ENCODE data around the gene TRIM45.
"Not testable (repeated sequence)": the region's sequence is repeated elsewhere in the genome, so short reads cannot be mapped to it uniquely, and the experiment has no call there.

Gene TRIM45

DNA sequence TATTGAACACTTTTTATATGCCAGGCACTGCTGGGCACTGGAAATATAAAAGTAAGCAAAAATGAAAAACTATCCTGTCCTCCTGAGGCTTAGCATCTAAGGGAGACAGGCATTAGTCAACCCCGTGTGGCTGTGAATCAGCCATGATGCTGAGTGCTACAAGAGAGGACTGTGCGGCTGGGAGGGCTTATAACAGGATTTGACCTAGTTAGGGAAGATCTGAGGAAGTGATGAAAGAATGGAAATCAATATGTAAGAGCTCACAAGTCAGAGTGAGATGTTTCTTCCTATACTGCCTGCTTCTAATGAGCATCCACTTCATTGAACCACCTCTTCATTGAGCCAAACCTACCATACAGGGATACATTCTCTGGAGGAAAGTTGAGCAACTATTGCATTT, 15.1 kb downstream of the TRIM45 start:
- H2AFZ ChIP-seq (ENCODE audit: low read depth) = no peak overlapping the region
- no peaks in the 10 kb centered on the region for H3K4me1 ChIP-seq (ENCODE audit: low read depth, poor library complexity, severe bottlenecking)
- no peaks in the 10 kb centered on the region for H4K20me1 ChIP-seq (ENCODE audit: insufficient read depth)
- H3K4me2 ChIP-seq = no peak overlapping the region
- TF ChIP-seq CTCF (conservative IDR thresholded peaks at IDR 0.05; ENCODE audit: low read depth, low read length) = no peak
- no peaks in the 10 kb centered on the region for H3K36me3 ChIP-seq (ENCODE audit: insufficient read depth)
- no peak overlapping the region for H3K27ac ChIP-seq
- H3K79me2 ChIP-seq (ENCODE audit: insufficient read depth, low read depth) = no peaks in the 10 kb centered on the region
- H3K4me3 ChIP-seq (IDR thresholded peaks at IDR 0.05; ENCODE audit: insufficient read depth, low read depth, low read length) = no peak overlapping the region
- no peaks in the 10 kb centered on the region for H3K27me3 ChIP-seq (ENCODE audit: insufficient read depth, low read depth)
- no peak overlapping the region for H3K9ac ChIP-seq

DNA sequence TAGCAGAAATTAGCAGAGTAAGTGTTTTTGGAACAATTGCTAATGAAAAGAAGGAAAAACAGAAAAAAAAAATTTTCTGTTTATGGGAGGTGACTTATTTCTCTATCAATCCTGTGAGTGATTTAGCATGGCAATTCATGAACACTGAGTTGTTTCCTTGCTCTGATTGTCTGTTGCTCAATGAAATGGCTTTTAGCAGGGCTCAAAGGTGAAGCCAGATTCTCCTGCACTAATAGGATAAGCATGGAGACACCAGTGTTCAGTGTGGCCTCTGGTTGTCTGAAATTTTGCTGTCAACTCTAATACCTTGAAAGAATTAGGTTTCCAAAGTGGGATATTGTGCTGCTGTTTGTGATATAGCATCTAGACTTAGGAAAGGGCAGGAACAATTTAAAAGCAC, 15.8 kb downstream of the TRIM45 start:
- Histone ChIP-seq H3K27me3 (ENCODE audit: insufficient read depth, low read depth) (no peaks in the 10 kb centered on the region), H3K4me1 (ENCODE audit: low read depth, poor library complexity, severe bottlenecking) (no peaks in the 10 kb centered on the region), H2AFZ (ENCODE audit: low read depth) (no peak overlapping the region), H3K4me3 (IDR thresholded peaks at IDR 0.05; ENCODE audit: insufficient read depth, low read depth, low read length) (no peak overlapping the region), H3K4me2 (no peak overlapping the region), H3K36me3 (ENCODE audit: insufficient read depth) (no peaks in the 10 kb centered on the region), H3K27ac (no peak overlapping the region), H4K20me1 (ENCODE audit: insufficient read depth) (no peaks in the 10 kb centered on the region), H3K79me2 (ENCODE audit: insufficient read depth, low read depth) (no peaks in the 10 kb centered on the region), H3K9ac (no peak overlapping the region)
- no peak for TF ChIP-seq CTCF (conservative IDR thresholded peaks at IDR 0.05; ENCODE audit: low read depth, low read length)

GRCh38 chr1:117104986-117105385, 16.6 kb downstream of the TRIM45 start:
- Histone ChIP-seq H3K27ac (no peak overlapping the region), H3K4me1 (ENCODE audit: low read depth, poor library complexity, severe bottlenecking) (no peaks in the 10 kb centered on the region), H3K4me3 (IDR thresholded peaks at IDR 0.05; ENCODE audit: insufficient read depth, low read depth, low read length) (no peak overlapping the region), H3K4me2 (no peak overlapping the region), H4K20me1 (ENCODE audit: insufficient read depth) (no peaks in the 10 kb centered on the region), H3K9ac (no peak overlapping the region), H2AFZ (ENCODE audit: low read depth) (no peak overlapping the region), H3K27me3 (ENCODE audit: insufficient read depth, low read depth) (no peaks in the 10 kb centered on the region), H3K36me3 (ENCODE audit: insufficient read depth) (0 out of 2 replicates have a peak, but pooled peaks cover under 1% of the 10 kb centered on the region), H3K79me2 (ENCODE audit: insufficient read depth, low read depth) (no peaks in the 10 kb centered on the region)
- no peak for TF ChIP-seq CTCF (conservative IDR thresholded peaks at IDR 0.05; ENCODE audit: low read depth, low read length)

DNA sequence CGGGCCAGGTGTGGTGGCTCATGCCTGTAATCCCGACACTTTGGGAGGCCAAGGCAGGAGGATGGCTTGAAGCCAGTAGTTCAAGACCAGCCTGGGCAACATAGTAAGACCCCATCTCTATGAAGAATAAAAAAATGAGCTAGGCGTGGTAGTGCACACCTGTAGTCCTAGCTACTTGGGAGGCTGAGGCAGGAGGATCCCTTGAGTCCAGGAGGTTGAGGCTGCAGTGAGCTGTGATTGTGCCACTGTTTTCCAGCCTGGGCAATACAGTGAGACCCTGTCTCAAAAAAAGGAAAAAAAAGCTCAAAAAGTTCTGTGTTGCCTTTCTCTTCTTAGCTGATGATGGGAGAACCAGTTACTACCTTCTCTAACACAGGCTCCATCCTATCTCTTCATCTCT, 19.7 kb downstream of the TRIM45 start:
- H3K27ac ChIP-seq; H3K9ac ChIP-seq; H3K27me3 ChIP-seq (ENCODE audit: insufficient read depth, low read depth); H4K20me1 ChIP-seq (ENCODE audit: insufficient read depth); H3K36me3 ChIP-seq (ENCODE audit: insufficient read depth); H3K79me2 ChIP-seq (ENCODE audit: insufficient read depth, low read depth); H3K4me3 ChIP-seq (IDR thresholded peaks at IDR 0.05; ENCODE audit: insufficient read depth, low read depth, low read length); H2AFZ ChIP-seq (ENCODE audit: low read depth); H3K4me2 ChIP-seq: not testable (repeated sequence)
- H3K4me1 ChIP-seq (ENCODE audit: low read depth, poor library complexity, severe bottlenecking) = peaks cover 20% of the 10 kb centered on the region

DNA sequence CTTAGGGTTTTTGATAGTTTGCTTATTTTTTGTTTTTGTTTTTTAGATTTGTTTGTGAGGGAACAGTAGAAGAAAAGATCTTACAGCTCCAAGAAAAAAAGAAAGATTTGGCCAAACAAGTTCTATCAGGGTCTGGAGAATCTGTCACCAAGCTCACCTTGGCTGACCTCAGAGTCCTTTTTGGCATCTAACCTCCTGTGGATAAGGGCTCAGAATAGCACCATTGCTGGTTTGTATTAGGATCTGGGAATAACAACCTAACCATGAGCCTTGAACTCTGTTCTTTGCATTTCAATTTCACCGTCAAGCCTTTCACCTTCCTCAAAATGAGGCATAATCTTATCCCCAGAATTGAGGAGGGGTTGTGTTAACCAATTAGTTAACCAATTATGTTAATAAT, 20.2 kb downstream of the TRIM45 start:
- Histone ChIP-seq H3K27ac (no peak overlapping the region), H3K4me2 (no peak overlapping the region), H2AFZ (ENCODE audit: low read depth) (no peak overlapping the region), H3K27me3 (ENCODE audit: insufficient read depth, low read depth) (no peaks in the 10 kb centered on the region), H3K4me1 (ENCODE audit: low read depth, poor library complexity, severe bottlenecking) (peaks cover 24% of the 10 kb centered on the region), H3K79me2 (ENCODE audit: insufficient read depth, low read depth) (no peaks in the 10 kb centered on the region), H3K36me3 (ENCODE audit: insufficient read depth) (0 out of 2 replicates have a peak, but pooled peaks cover 4% of the 10 kb centered on the region), H3K4me3 (IDR thresholded peaks at IDR 0.05; ENCODE audit: insufficient read depth, low read depth, low read length) (no peak overlapping the region), H4K20me1 (ENCODE audit: insufficient read depth) (no peaks in the 10 kb centered on the region), H3K9ac (no peak overlapping the region)
- TF ChIP-seq CTCF (conservative IDR thresholded peaks at IDR 0.05; ENCODE audit: low read depth, low read length) = no peak
